H1 (cell line): Measurements from ENCODE around the gene NMUR1. TPM values are rescaled to one million over a fixed set of nuclear protein-coding genes. Genes with fewer than 3 reads are reported as not detected.

Experiments used
- BRCA1 ChIP-seq: IDR thresholded peaks from 2 replicates; pipeline ENCODE4 v1.6.1; 2012; ENCODE audit warnings: low read depth, low read length, improper control_type of control experiment
- SIRT6 ChIP-seq: IDR thresholded peaks from one replicate; pipeline ENCODE4 v1.7.1; 2012; ENCODE audit warnings: low read length, inconsistent platforms
- TBP ChIP-seq: IDR thresholded peaks from 2 replicates; pipeline ENCODE4 v1.6.1; 2011; ENCODE audit warnings: low read depth, low read length, improper control_type of control experiment
- polyA plus RNA-seq, 7 experiments: library from polyadenylated mRNA; depleted of rRNA in 3 of 7; stranded (reverse) in 5 of 7; unstranded in 2 of 7; fragments of >200 nt in 5 of 7; fragments of 200-250 nt in 2 of 7; gene quantifications; 1 replicate in 5 of 7; 2 replicates in 1 of 7; 4 replicates in 1 of 7; pipeline versions ENCODE4 v1.2.1 to v1.2.3, GENCODE V29; 2011 to 2013; ENCODE audit warnings: missing spikeins in 2 of 7, mixed read lengths in 2 of 7
- total RNA-seq: library from RNA; stranded (reverse); fragmentation: NEBNext Ultra II Directional; extraction: Animal tissue kit (Norgen Biotek cat#: 25700); gene quantifications from 2 replicates; pipeline ENCODE4 v1.2.1, GENCODE V29; 2021

The NMUR1 gene
- total and polyA plus RNA-seq, 2 of the 8 experiments (the other 6 are each of a cell fraction or from before 2014, with no cell fraction given): 0.56 to 1.5 TPM

GRCh38 chr2:231526341-231527090 is 3.7 kb downstream of the NMUR1 start (continued):
- TF ChIP-seq SIRT6: no peak
- no peak for TF ChIP-seq BRCA1
- no peak for TF ChIP-seq TBP
- TF ChIP-seq, all 59 proteins: peak for 0
